ENCODE measurements around the gene ROCK2.
"Not testable (repeated sequence)": the region's sequence is repeated elsewhere in the genome, so short reads cannot be mapped to it uniquely, and the experiment has no call there.

Gene ROCK2

DNA sequence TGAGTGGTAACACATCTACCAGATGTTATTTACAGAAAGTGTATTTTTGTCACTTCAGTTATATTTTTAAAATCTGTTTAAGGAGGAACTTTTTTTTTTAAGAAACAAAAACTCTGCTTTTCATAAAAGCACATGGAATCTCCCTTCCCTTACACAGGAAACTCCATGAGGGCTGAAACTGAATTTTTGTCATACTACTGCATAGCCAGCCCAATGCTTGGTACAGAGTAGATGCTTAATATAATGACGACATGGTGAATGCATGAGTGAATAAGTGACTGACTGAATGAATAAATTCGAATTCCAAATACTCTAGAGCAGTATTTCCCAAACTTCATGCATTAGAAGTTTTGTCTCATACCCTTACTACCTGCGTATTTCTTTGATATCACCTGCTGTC, 86.5 kb downstream of the ROCK2 start:
- Histone ChIP-seq H2AFZ (ENCODE audit: low read depth, low read length) (no peak overlapping the region), H3K36me3 (ENCODE audit: insufficient read depth, low read length) (peaks cover 15% of the 10 kb centered on the region), H3K4me3 (ENCODE audit: low read length) (no peak overlapping the region), H3K9me3 (ENCODE audit: low read length) (peaks cover 8% of the 10 kb centered on the region), H3K4me1 (ENCODE audit: insufficient read depth, low read length) (no peaks in the 10 kb centered on the region), H3K27me3 (ENCODE audit: insufficient read depth, low read length) (no peaks in the 10 kb centered on the region)

DNA sequence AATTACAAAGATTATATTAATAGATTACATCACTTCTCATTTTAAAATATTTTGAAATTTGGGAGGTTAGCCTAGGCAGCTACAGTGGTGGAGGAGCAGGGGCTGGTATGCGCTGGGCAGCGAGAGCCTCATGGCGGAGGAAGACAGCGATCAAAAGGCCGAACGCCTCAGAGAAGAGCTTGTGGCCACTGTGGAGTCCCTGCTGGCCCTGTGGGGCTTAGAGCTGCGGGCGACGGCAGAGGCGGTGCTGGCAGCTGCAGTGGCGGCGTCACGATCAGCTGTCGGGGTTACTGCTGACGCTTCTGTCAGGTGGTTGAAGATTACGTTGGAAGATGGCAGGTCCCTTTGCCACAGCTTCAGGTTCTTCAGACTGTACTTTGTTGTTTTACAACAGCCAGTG, 87.4 kb downstream of the ROCK2 start:
- Histone ChIP-seq H3K4me1 (ENCODE audit: insufficient read depth, low read length) (no peaks in the 10 kb centered on the region), H3K4me3 (ENCODE audit: low read length) (no peak overlapping the region)

DNA sequence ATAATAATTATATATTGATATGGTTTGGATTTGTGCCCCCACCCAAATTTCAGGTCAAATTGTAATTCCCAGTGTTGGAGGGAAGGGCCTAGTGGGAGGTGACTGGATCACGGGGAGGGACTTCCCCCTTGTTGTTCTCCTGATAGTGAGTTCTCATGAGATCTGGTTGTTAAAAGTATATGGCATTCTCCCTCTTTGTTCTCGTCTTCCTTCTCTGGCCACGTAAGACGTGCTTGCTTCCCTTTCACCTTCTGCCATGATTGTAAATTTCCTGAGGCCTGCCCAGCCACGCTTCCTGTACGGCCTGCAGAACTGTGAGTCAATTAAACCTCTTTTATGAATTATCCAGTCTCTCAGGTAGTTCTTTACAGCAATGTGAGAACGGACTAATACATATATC, 88.3 kb downstream of the ROCK2 start:
- peaks cover 7% of the 10 kb centered on the region for H3K9me3 ChIP-seq (ENCODE audit: low read length)
- no peaks in the 10 kb centered on the region for H3K4me1 ChIP-seq (ENCODE audit: insufficient read depth, low read length)
- H3K4me3 ChIP-seq (ENCODE audit: low read length) = no peak overlapping the region
- no peaks in the 10 kb centered on the region for H3K27me3 ChIP-seq (ENCODE audit: insufficient read depth, low read length)
- no peak overlapping the region for H2AFZ ChIP-seq (ENCODE audit: low read depth, low read length)
- H3K36me3 ChIP-seq (ENCODE audit: insufficient read depth, low read length) = peaks cover 15% of the 10 kb centered on the region

More for the DNA sequence above, 87.4 kb downstream of the ROCK2 start:
- Histone ChIP-seq H2AFZ (ENCODE audit: low read depth, low read length) (no peak overlapping the region), H3K9me3 (ENCODE audit: low read length) (peaks cover 7% of the 10 kb centered on the region), H3K36me3 (ENCODE audit: insufficient read depth, low read length) (peaks cover 15% of the 10 kb centered on the region), H3K27me3 (ENCODE audit: insufficient read depth, low read length) (no peaks in the 10 kb centered on the region)

DNA sequence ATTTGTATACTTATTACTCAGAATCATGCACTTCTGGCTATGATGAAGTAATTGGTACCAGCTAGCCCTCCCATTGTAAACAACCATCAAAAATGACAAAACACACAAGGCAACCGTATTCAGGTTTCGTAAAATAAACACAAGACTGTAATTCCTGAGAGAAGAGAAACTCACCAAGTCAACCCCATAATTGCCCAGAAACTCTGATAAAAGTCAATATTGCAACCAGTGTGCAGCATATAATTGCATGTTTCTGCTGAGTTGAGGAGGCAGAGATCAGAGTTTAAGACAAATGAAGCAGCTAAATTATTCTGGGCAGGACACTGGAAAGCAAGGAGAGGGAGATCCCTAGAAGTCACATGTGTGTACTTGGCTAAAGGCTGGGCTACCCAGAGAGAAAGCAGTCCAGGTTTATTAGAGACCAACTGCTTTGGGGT, 90.3 kb downstream of the ROCK2 start:
- H3K9me3 ChIP-seq (ENCODE audit: low read length) = peaks cover 7% of the 10 kb centered on the region
- no peak overlapping the region for H2AFZ ChIP-seq (ENCODE audit: low read depth, low read length)
- peaks cover 18% of the 10 kb centered on the region for H3K36me3 ChIP-seq (ENCODE audit: insufficient read depth, low read length)
- no peaks in the 10 kb centered on the region for H3K27me3 ChIP-seq (ENCODE audit: insufficient read depth, low read length)
- no peaks in the 10 kb centered on the region for H3K4me1 ChIP-seq (ENCODE audit: insufficient read depth, low read length)
- no peak overlapping the region for H3K4me3 ChIP-seq (ENCODE audit: low read length)

DNA sequence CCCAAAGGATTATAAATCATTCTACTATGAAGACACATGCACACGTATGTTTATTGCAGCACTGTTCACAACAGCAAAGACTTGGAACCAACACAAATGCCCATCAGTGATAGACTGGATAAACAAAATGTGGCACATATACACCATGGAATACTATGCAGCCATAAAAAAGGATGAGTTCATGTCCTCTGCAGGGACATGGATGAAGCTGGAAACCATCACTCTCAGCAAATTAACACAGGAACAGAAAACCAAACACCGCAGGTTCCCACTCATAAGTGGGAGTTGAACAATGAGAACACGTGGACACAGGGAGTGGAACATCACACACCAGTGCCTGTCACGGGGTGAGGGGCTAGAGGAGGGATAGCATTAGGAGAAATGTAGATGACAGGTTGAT, 92.0 kb downstream of the ROCK2 start:
- H3K4me1 ChIP-seq (ENCODE audit: insufficient read depth, low read length); H3K27me3 ChIP-seq (ENCODE audit: insufficient read depth, low read length); H3K9me3 ChIP-seq (ENCODE audit: low read length); H2AFZ ChIP-seq (ENCODE audit: low read depth, low read length); H3K4me3 ChIP-seq (ENCODE audit: low read length): not testable (repeated sequence)
- peaks cover 18% of the 10 kb centered on the region for H3K36me3 ChIP-seq (ENCODE audit: insufficient read depth, low read length)

DNA sequence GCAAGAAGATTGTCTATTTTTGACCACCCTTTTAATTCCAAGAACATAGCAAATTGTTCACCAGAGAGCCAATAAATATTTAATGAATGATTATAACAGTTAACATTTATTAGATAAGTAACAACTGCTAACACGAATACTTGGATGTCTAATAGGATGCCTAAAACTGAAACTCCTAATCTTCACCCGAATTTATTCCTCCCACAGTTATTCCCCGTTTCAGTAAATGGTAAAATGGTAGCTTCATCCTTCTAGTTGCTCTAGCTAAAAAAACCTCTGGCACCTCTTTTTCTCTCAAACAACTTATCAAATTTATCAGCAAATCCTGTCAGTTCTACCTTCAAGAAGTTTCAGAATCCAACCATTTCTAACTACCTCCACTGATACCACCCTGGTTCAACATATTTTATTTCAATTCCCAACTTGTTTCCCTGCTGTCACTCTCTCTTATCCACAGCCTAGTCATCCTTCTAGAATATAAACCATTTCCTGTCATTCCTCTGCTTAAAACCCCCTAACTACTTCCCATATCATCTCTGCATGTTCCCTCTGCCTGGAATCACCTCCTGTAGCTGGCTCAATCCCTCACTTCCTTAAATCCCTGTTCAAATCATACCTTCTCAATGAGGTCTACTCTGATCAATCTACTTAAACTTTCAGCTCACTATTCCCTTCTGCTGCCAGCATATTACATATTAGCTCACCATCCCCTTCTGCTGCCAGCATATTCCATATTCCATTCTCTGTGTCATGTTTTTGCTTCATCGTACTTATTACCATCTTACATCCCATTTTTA, 93.8 kb downstream of the ROCK2 start:
- Histone ChIP-seq H3K4me3 (ENCODE audit: low read length) (no peak overlapping the region), H3K36me3 (ENCODE audit: insufficient read depth, low read length) (peaks cover 13% of the 10 kb centered on the region), H3K9me3 (ENCODE audit: low read length) (no peaks in the 10 kb centered on the region), H3K27me3 (ENCODE audit: insufficient read depth, low read length) (no peaks in the 10 kb centered on the region), H3K4me1 (ENCODE audit: insufficient read depth, low read length) (no peaks in the 10 kb centered on the region), H2AFZ (ENCODE audit: low read depth, low read length) (no peak overlapping the region)

DNA sequence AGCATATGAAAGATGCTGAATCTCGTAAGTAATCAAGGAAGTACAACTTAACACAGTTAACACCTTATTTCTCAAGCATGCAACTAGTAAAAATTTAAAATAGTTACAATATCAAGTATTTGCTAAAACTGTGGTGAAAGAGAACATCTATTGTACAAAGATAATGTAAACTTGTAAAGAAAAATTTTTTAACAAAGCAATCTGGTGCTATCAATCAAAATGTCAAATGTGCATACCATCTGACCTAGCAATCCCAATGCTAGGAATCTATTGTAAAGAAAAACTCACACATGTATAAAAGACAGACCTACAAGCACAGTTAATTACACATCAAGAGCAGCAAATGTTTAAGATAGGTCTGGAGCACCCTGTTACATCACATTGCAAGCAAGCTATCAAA, 99.1 kb downstream of the ROCK2 start:
- H3K4me3 ChIP-seq (ENCODE audit: low read length) = no peak overlapping the region
- no peaks in the 10 kb centered on the region for H3K27me3 ChIP-seq (ENCODE audit: insufficient read depth, low read length)
- H2AFZ ChIP-seq (ENCODE audit: low read depth, low read length) = no peak overlapping the region
- H3K4me1 ChIP-seq (ENCODE audit: insufficient read depth, low read length) = no peaks in the 10 kb centered on the region
- H3K9me3 ChIP-seq (ENCODE audit: low read length) = peaks cover 7% of the 10 kb centered on the region
- peaks cover 13% of the 10 kb centered on the region for H3K36me3 ChIP-seq (ENCODE audit: insufficient read depth, low read length)

DNA sequence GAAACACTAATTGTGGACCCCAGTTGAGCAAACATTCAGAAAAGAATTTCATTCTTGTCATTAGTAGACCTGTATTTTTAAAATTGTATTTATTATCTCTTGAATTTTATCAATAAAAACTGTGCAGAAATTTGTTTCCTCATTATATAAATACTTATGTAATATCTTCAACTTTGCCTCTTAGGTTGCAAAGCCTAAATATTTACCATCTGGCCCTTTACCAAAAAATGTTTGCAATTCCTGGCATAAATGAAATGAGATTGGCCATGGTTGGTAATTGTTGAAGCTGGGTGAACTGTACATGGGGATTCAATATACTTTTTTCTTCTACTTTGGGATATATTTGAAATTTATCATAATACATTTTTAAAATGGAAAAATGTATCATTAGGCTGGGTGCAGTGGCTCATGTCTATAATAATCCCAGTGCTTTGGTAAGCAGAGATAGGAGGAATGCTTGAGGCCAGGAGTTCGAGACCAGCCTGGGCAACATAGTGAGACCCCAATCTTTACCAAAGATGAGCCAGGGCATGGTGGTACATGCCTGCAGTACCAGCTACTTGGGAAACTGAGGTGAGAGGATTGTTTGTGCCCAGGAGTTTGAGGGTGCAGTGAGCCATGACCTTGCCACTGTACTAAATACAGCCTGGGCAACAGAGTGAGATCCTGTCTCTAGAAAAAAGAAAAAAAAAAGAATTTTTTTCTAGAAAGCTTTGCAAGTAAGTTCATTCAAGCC, 100.2 kb downstream of the ROCK2 start:
- H3K36me3 ChIP-seq (ENCODE audit: insufficient read depth, low read length) = peaks cover 12% of the 10 kb centered on the region

DNA sequence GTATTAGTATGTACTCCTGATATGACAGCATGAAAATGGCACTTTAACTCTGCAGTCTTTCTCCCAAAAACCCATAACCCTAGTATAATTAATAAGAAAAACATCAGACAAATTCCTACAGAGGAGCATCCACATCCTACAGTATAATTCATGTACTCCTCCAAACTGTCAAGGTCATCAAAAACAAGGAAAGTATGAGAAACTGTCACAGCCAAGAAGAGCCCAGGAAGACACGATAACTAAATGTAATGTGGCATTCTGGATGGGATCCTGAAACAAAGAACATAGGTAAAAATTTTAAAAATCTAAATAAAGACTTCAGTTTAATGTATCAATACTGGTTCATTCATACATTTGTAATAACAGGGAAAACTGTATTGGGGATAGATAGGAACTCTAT, 100.9 kb downstream of the ROCK2 start:
- Histone ChIP-seq H3K4me3 (ENCODE audit: low read length) (no peak overlapping the region), H3K4me1 (ENCODE audit: insufficient read depth, low read length) (no peaks in the 10 kb centered on the region), H3K9me3 (ENCODE audit: low read length) (peaks cover 8% of the 10 kb centered on the region), H2AFZ (ENCODE audit: low read depth, low read length) (no peak overlapping the region), H3K36me3 (ENCODE audit: insufficient read depth, low read length) (peaks cover 9% of the 10 kb centered on the region), H3K27me3 (ENCODE audit: insufficient read depth, low read length) (no peaks in the 10 kb centered on the region)

More for the DNA sequence above, 100.2 kb downstream of the ROCK2 start:
- Histone ChIP-seq H3K9me3 (ENCODE audit: low read length) (peaks cover 8% of the 10 kb centered on the region), H3K4me3 (ENCODE audit: low read length) (no peak overlapping the region), H3K27me3 (ENCODE audit: insufficient read depth, low read length) (no peaks in the 10 kb centered on the region), H2AFZ (ENCODE audit: low read depth, low read length) (no peak overlapping the region), H3K4me1 (ENCODE audit: insufficient read depth, low read length) (no peaks in the 10 kb centered on the region)

DNA sequence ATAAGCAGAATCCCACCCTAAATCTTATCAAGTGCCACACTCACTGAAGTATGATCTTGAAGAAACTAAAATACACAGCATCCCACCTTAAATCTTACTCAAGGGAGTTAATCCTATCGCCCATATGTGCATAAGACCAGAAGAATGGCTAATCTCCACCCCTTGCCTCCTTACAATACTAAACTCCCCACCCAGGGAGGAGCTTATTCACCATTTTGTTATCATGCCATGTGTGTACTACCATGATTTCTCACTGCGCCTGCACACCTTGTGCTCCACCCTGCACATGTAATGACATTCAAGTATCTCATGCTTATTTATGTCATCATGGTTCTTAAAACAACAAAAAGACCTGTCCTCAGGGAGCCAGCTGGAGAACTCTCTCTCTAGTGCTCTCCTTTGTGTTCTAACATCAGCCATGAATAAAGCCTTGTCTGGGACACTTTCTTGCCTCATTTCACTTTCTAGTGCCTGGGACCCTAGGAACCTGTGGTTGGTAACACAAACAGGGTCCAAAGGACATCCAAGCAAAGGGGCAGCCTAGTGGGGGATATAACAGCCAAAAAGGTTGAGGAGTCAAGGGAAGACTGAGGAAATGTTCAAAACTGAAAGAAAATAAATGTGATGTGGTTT, 101.8 kb downstream of the ROCK2 start:
- H3K4me1 ChIP-seq (ENCODE audit: insufficient read depth, low read length) = no peaks in the 10 kb centered on the region
- peaks cover 9% of the 10 kb centered on the region for H3K36me3 ChIP-seq (ENCODE audit: insufficient read depth, low read length)

DNA sequence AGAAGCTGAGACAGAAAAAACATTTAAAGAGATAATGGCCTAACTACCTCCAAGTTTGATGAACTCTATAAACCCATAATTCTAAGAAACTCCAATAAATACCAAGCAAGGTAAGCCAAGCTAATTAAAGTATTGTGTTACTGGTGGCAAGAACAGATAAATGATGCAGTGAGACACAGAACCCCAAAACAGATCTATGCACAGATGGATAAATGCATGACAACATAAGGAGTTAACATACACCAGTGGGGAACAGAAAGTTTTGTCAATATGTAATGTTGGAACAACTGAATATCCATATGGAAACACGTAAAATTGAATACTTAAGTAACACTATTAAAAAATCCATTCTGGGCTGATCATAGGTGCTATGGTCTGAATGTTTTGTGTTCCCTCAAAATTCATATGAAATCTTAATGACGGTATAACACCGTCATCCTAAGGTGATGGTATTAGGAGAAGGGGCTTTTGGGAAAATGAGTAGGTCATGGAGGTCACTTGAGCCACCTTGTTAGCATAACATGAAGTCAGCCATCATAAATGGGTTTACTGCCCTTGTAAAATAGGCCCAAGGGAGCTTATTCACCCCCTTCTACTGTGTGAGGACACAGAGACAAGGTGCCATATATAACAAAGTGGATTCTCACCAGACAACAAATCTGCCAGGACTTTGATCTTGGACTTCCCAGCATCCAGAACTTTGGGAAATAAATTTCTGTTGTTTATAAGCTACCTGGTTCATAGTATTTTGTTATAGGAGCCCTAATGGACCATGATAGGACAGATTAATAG, 102.8 kb downstream of the ROCK2 start:
- H2AFZ ChIP-seq (ENCODE audit: low read depth, low read length) = no peak overlapping the region
- no peaks in the 10 kb centered on the region for H3K4me1 ChIP-seq (ENCODE audit: insufficient read depth, low read length)
- H3K27me3 ChIP-seq (ENCODE audit: insufficient read depth, low read length) = no peaks in the 10 kb centered on the region
- H3K9me3 ChIP-seq (ENCODE audit: low read length) = peaks cover 8% of the 10 kb centered on the region
- H3K4me3 ChIP-seq (ENCODE audit: low read length) = no peak overlapping the region
- no peaks in the 10 kb centered on the region for H3K36me3 ChIP-seq (ENCODE audit: insufficient read depth, low read length)

More for the DNA sequence above, 101.8 kb downstream of the ROCK2 start:
- no peak overlapping the region for H2AFZ ChIP-seq (ENCODE audit: low read depth, low read length)
- peaks cover 8% of the 10 kb centered on the region for H3K9me3 ChIP-seq (ENCODE audit: low read length)
- H3K4me3 ChIP-seq (ENCODE audit: low read length) = no peak overlapping the region
- no peaks in the 10 kb centered on the region for H3K27me3 ChIP-seq (ENCODE audit: insufficient read depth, low read length)

DNA sequence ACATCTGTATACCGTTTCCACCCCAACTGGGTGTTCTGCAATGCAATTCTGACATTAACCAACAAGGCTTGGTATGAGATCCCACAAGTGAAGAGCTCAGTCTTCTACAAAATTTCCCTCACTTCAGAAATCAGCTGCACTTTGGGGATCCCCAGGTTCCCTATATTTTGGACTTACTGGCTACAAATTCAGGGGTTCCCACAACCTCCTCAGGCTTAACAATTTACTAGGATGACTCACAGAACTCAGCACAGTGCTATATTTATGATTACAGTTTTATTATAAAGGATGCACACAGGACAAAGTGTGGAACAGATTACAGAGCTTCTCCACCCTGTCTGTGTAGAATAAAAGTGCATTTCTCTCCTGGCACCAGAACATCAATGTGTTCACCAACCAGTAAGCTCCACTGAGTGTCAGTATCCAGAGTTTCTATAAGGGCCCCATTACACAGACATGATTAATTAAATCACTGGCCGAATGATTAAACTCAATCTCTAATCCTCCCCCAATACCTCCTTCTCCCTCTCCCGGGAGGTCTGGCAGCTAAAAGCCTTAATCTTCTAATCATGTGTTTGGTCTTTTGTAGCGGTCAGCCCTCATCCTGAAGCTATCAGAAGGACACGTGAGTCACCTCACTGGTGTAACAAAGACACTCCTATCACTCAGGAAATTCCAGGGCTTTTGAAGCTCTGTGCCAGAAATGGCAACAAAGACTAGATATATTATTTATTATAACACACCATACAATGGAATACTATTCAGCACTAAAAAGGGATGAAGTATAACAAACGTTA, 104.6 kb downstream of the ROCK2 start:
- Histone ChIP-seq H3K9me3 (ENCODE audit: low read length) (peaks cover 8% of the 10 kb centered on the region), H3K4me1 (ENCODE audit: insufficient read depth, low read length) (no peaks in the 10 kb centered on the region), H3K36me3 (ENCODE audit: insufficient read depth, low read length) (no peaks in the 10 kb centered on the region), H2AFZ (ENCODE audit: low read depth, low read length) (no peak overlapping the region), H3K27me3 (ENCODE audit: insufficient read depth, low read length) (no peaks in the 10 kb centered on the region), H3K4me3 (ENCODE audit: low read length) (no peak overlapping the region)
